H9 (cell line): Measurements from ENCODE around the gene CCDC27. TPM values are rescaled to one million over a fixed set of nuclear protein-coding genes. Genes with fewer than 3 reads are reported as not detected.

Source experiments
- DNase-seq: peaks from one replicate; pipeline ENCODE4 v3.0.0-alpha.2; 2017
- H2AFZ ChIP-seq: one replicate; pipeline ENCODE4 v1.6.1; 2013; ENCODE audit warnings: mild to moderate bottlenecking, low read length, control low read depth, moderate library complexity
- H2AK5ac ChIP-seq: 2 replicates; pipeline ENCODE4 v1.6.1; 2013; ENCODE audit warnings: low read length, control low read depth, mixed read lengths; ENCODE audit not compliant: insufficient read length
- H2BK120ac ChIP-seq: one replicate; pipeline ENCODE4 v1.6.1; 2013; ENCODE audit warnings: low read depth, mild to moderate bottlenecking, low read length, control low read depth, inconsistent platforms; ENCODE audit not compliant: poor library complexity, severe bottlenecking
- H2BK12ac ChIP-seq: 2 replicates; pipeline ENCODE4 v1.6.1; 2013; ENCODE audit warnings: low read length, control low read depth, mixed read lengths, low read depth; ENCODE audit not compliant: insufficient read length
- H2BK15ac ChIP-seq: 2 replicates; pipeline ENCODE4 v1.6.1; 2013; ENCODE audit warnings: low read depth, low read length, control low read depth
- H2BK20ac ChIP-seq: one replicate; pipeline ENCODE4 v1.6.1; 2013; ENCODE audit warnings: low read depth, mild to moderate bottlenecking, low read length, control low read depth, inconsistent platforms; ENCODE audit not compliant: poor library complexity, severe bottlenecking
- H2BK5ac ChIP-seq: 2 replicates; pipeline ENCODE4 v1.6.1; 2013; ENCODE audit warnings: low read length, control low read depth, mixed read lengths; ENCODE audit not compliant: insufficient read length
- H3K14ac ChIP-seq: 2 replicates; pipeline ENCODE4 v1.6.1; 2013; ENCODE audit warnings: low read length, control low read depth; ENCODE audit not compliant: insufficient read depth
- H3K18ac ChIP-seq: 2 replicates; pipeline ENCODE4 v1.6.1; 2013; ENCODE audit warnings: low read depth, mild to moderate bottlenecking, mixed read lengths, low read length, control low read depth; ENCODE audit not compliant: insufficient read length
- H3K23ac ChIP-seq: 2 replicates; pipeline ENCODE4 v1.6.1; 2013; ENCODE audit warnings: low read length, control low read depth, mixed read lengths, low read depth; ENCODE audit not compliant: insufficient read length
- H3K23me2 ChIP-seq: 2 replicates; pipeline ENCODE4 v1.6.1; 2013; ENCODE audit warnings: low read depth, mild to moderate bottlenecking, mixed read lengths, low read length, control low read depth; ENCODE audit not compliant: insufficient read length, poor library complexity, severe bottlenecking
- H3K27ac ChIP-seq: 2 replicates; pipeline ENCODE4 v1.5.1; 2013; ENCODE audit warnings: low read length, control low read depth, mixed read lengths, low read depth; ENCODE audit not compliant: insufficient read length
- H3K27me3 ChIP-seq: 2 replicates; pipeline ENCODE4 v1.6.1; 2013; ENCODE audit warnings: low read length, control low read depth, inconsistent platforms; ENCODE audit not compliant: insufficient read depth
- H3K4ac ChIP-seq: 2 replicates; pipeline ENCODE4 v1.6.1; 2013; ENCODE audit warnings: low read depth, mild to moderate bottlenecking, control low read depth, inconsistent platforms, low read length, moderate library complexity
- H3K4me1 ChIP-seq: 2 replicates; pipeline ENCODE4 v1.6.1; 2013; ENCODE audit warnings: low read length, control low read depth, inconsistent platforms; ENCODE audit not compliant: insufficient read depth
- H3K4me2 ChIP-seq: 2 replicates; pipeline ENCODE4 v1.6.1; 2013; ENCODE audit warnings: low read length, control low read depth, mixed read lengths; ENCODE audit not compliant: insufficient read length, insufficient read depth
- H3K56ac ChIP-seq: 2 replicates; pipeline ENCODE4 v1.6.1; 2013; ENCODE audit warnings: low read depth, mild to moderate bottlenecking, mixed read lengths, low read length, control low read depth; ENCODE audit not compliant: insufficient read length
- H3K79me1 ChIP-seq: 2 replicates; pipeline ENCODE4 v1.6.1; 2013; ENCODE audit warnings: low read depth, mild to moderate bottlenecking, moderate library complexity, low read length, control low read depth, inconsistent platforms; ENCODE audit not compliant: insufficient read depth, poor library complexity, severe bottlenecking
- H3K79me2 ChIP-seq: 2 replicates; pipeline ENCODE4 v1.6.1; 2013; ENCODE audit warnings: low read length, control low read depth, inconsistent platforms; ENCODE audit not compliant: insufficient read depth
- H3K9ac ChIP-seq: 2 replicates; pipeline ENCODE4 v1.6.1; 2013; ENCODE audit warnings: low read length, control low read depth, mixed read lengths; ENCODE audit not compliant: insufficient read length; ENCODE audit errors: extremely low read depth
- H3K9me3 ChIP-seq: one replicate; pipeline ENCODE4 v1.6.1; 2013; ENCODE audit warnings: low read depth, low read length, inconsistent platforms; ENCODE audit not compliant: control insufficient read depth
- H3T11ph ChIP-seq: one replicate; pipeline ENCODE4 v1.6.1; 2013; ENCODE audit warnings: mild to moderate bottlenecking, low read length, control low read depth, inconsistent platforms
- H4K20me1 ChIP-seq: one replicate; pipeline ENCODE4 v1.6.1; 2013; ENCODE audit not compliant: control insufficient read depth, insufficient read length, insufficient read depth
- H4K5ac ChIP-seq: 2 replicates; pipeline ENCODE4 v1.6.1; 2013; ENCODE audit warnings: low read depth, mild to moderate bottlenecking, mixed read lengths, low read length, control low read depth; ENCODE audit not compliant: insufficient read length
- H4K8ac ChIP-seq: replicated peaks from 2 replicates; pipeline ENCODE4 v1.6.1; 2013; ENCODE audit warnings: low read length, control low read depth, mixed read lengths, low read depth; ENCODE audit not compliant: insufficient read length
- H4K91ac ChIP-seq: 2 replicates; pipeline ENCODE4 v1.6.1; 2013; ENCODE audit warnings: low read depth, mild to moderate bottlenecking, moderate library complexity, mixed read lengths, low read length, control low read depth; ENCODE audit not compliant: insufficient read length
- H3K27ac Mint-ChIP-seq, 3 experiments: 2 replicates in 2 of 3; 3 replicates in 1 of 3; pipeline ENCODE4 v1.8.0; 2020 to 2021; ENCODE audit warnings: mixed read lengths in 3 of 3, mild to moderate bottlenecking in 1 of 3, moderate library complexity in 1 of 3
- H3K27me3 Mint-ChIP-seq: 2 replicates; pipeline ENCODE4 v1.8.0; 2021; ENCODE audit warnings: low read depth, mild to moderate bottlenecking, moderate library complexity, mixed read lengths
- H3K36me3 Mint-ChIP-seq, 3 experiments: 2 replicates in 2 of 3; 3 replicates in 1 of 3; pipeline ENCODE4 v1.8.0; 2020 to 2021; ENCODE audit warnings: low read depth in 3 of 3, mixed read lengths in 3 of 3; ENCODE audit not compliant: insufficient read depth in 1 of 3
- H3K4me1 Mint-ChIP-seq, 2 experiments: 2 replicates each; pipeline ENCODE4 v1.8.0; 2020; ENCODE audit warnings: mixed read lengths in 2 of 2
- H3K4me3 Mint-ChIP-seq, 2 experiments: 2 replicates in 1 of 2; 3 replicates in 1 of 2; pipeline ENCODE4 v1.8.0; 2020 to 2021; ENCODE audit warnings: mild to moderate bottlenecking in 2 of 2, mixed read lengths in 2 of 2, moderate library complexity in 1 of 2
- H3K9me3 Mint-ChIP-seq, 2 experiments: 2 replicates in 1 of 2; 3 replicates in 1 of 2; pipeline ENCODE4 v1.8.0; 2020; ENCODE audit warnings: mild to moderate bottlenecking in 2 of 2, mixed read lengths in 2 of 2, moderate library complexity in 1 of 2
- WGBS: extraction: QIAGEN DNeasy Blood & Tissue Kit; methylation state at CpG from one replicate; pipeline ENCODE4 v1.1.7; 2013; ENCODE audit warnings: missing lambda C conversion rate, low lambda C conversion rate, mixed read lengths; ENCODE audit not compliant: insufficient read length; ENCODE audit errors: extremely low coverage; 5-methylcytosine and 5-hydroxymethylcytosine counted together
- total RNA-seq: library from RNA; stranded (reverse); gene quantifications from 2 replicates; pipeline ENCODE4 v1.2.1, GENCODE V29; 2021
- TF ChIP-seq, protein P1 (sequence below): fragments of 200-600 bp; sonication (generic); conservative IDR thresholded peaks from 3 replicates; pipeline ENCODE4 v1.8.0; 2021; ENCODE audit warnings: antibody characterized with exemption, mild to moderate bottlenecking

Gene CCDC27
- total RNA-seq, 1 experiment from 2014 or later, result not detected

GRCh38 chr1:3774946-3775489, 22.8 kb downstream of the CCDC27 start:
- Histone ChIP-seq H3T11ph (no peak overlapping the region), H2BK12ac (no peak overlapping the region), H3K14ac (no peak overlapping the region), H3K18ac (no peak overlapping the region), H4K5ac (no peak overlapping the region), H3K79me1 (no peaks in the 10 kb centered on the region), H3K56ac (no peak overlapping the region), H2BK15ac (no peak overlapping the region), H2AK5ac (no peak overlapping the region), H4K91ac (no peak overlapping the region), H3K9me3 (no peaks in the 10 kb centered on the region), H4K8ac (no peak overlapping the region), H3K27me3 (no peaks in the 10 kb centered on the region), H2AFZ (no peak overlapping the region), H3K4ac (no peak overlapping the region), H3K23ac (no peak overlapping the region), H3K4me2 (no peak overlapping the region), H3K23me2 (peaks cover 11% of the 10 kb centered on the region), H2BK5ac (no peak overlapping the region), H3K4me1 (no peaks in the 10 kb centered on the region; the same call in 1 of the 2 replicates), H3K9ac (no peak overlapping the region), H2BK20ac (no peak overlapping the region), H4K20me1 (no peaks in the 10 kb centered on the region), H2BK120ac (no peak overlapping the region), H3K27ac (no peak overlapping the region), H3K79me2 (no peaks in the 10 kb centered on the region)
- no peaks in the 10 kb centered on the region for H3K9me3 Mint-ChIP-seq
- DNase-seq, result no peak
- H3K27me3 Mint-ChIP-seq, result peaks cover 15% of the 10 kb centered on the region
- H3K36me3 Mint-ChIP-seq, result peaks cover 9 to 11% (median 10%) of the 10 kb centered on the region in 3 experiments
- TF ChIP-seq, protein P1, sequence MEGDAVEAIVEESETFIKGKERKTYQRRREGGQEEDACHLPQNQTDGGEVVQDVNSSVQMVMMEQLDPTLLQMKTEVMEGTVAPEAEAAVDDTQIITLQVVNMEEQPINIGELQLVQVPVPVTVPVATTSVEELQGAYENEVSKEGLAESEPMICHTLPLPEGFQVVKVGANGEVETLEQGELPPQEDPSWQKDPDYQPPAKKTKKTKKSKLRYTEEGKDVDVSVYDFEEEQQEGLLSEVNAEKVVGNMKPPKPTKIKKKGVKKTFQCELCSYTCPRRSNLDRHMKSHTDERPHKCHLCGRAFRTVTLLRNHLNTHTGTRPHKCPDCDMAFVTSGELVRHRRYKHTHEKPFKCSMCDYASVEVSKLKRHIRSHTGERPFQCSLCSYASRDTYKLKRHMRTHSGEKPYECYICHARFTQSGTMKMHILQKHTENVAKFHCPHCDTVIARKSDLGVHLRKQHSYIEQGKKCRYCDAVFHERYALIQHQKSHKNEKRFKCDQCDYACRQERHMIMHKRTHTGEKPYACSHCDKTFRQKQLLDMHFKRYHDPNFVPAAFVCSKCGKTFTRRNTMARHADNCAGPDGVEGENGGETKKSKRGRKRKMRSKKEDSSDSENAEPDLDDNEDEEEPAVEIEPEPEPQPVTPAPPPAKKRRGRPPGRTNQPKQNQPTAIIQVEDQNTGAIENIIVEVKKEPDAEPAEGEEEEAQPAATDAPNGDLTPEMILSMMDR, result no peak
- no CpG with 5 or more reads among the region's 17 CpGs for WGBS
- H3K4me3 Mint-ChIP-seq, result no peak overlapping the region
- peak overlapping the region in 1 of 3 experiments; percentile 52; a peak in 2 of 7 replicates for H3K27ac Mint-ChIP-seq
- peaks cover 13 to 31% of the 10 kb centered on the region in 2 experiments for H3K4me1 Mint-ChIP-seq
